CD4-positive, alpha-beta T cell (primary cell): ENCODE measurements around the gene APPL2. TPM values are rescaled to one million over a fixed set of nuclear protein-coding genes. Genes with fewer than 3 reads are reported as not detected.
A peak's percentile ranks its signal among the peaks of the same experiment; 100 is the strongest.

ENCODE experiments used
- ATAC-seq: fragments of 200-7000 bp; cut with Tn5 transposase; one replicate; pipeline ENCODE4 v1.10.0; 2022; ENCODE audit warnings: mild to moderate bottlenecking; ENCODE audit not compliant: poor library complexity
- CTCF ChIA-PET: fragments of 350-600 bp; sonication (Branson Sonifier 250); formaldehyde crosslinking; loops from one replicate; lab custom pipeline; 2021; ENCODE audit warnings: antibody characterized with exemption, inconsistent platforms; lab: Charles Lee
- POLR2A ChIA-PET: fragments of 350-600 bp; sonication (Branson Sonifier 250); formaldehyde crosslinking; loops from one replicate; lab custom pipeline; 2021; ENCODE audit warnings: antibody characterized with exemption, inconsistent platforms; lab: Charles Lee
- DNase-seq, 14 experiments: peaks; one replicate each; pipeline ENCODE4 v3.0.0-alpha.2; 2013 to 2020; ENCODE audit warnings: mixed read lengths in 2 of 14
- H3K27ac ChIP-seq, 2 donors: one replicate each; pipeline versions ENCODE4 v1.5.1 to v1.7.0; 2013; ENCODE audit warnings: low read length in 2 of 2, low read depth in 1 of 2, mild to moderate bottlenecking in 1 of 2
- H3K27me3 ChIP-seq, 2 experiments: 1 replicate in 1 of 2; 2 replicates in 1 of 2; pipeline versions ENCODE4 v1.6.1 to v1.7.0; 2013; ENCODE audit warnings: low read length in 2 of 2, control low read depth in 1 of 2, mild to moderate bottlenecking in 1 of 2, moderate library complexity in 1 of 2; ENCODE audit not compliant: insufficient read depth in 2 of 2, control insufficient read depth in 1 of 2
- H3K36me3 ChIP-seq: one replicate; pipeline ENCODE4 v1.6.1; 2013; ENCODE audit warnings: low read length, control low read depth; ENCODE audit not compliant: insufficient read depth
- H3K4me1 ChIP-seq: one replicate; pipeline ENCODE4 v1.6.1; 2013; ENCODE audit warnings: low read length, control low read depth; ENCODE audit not compliant: insufficient read depth
- H3K4me3 ChIP-seq: one replicate; pipeline ENCODE4 v1.5.1; 2013; ENCODE audit warnings: mild to moderate bottlenecking, low read length, moderate library complexity
- H3K9me3 ChIP-seq, 2 experiments: 1 replicate in 1 of 2; 2 replicates in 1 of 2; pipeline versions ENCODE4 v1.6.1 to v1.7.0; 2013; ENCODE audit warnings: low read length in 2 of 2, mild to moderate bottlenecking in 2 of 2, control low read depth in 1 of 2, moderate library complexity in 1 of 2; ENCODE audit not compliant: control insufficient read depth in 1 of 2, insufficient read depth in 1 of 2
- H3K27ac Mint-ChIP-seq: one replicate; pipeline ENCODE4 v1.8.0; 2020; ENCODE audit warnings: mixed read lengths
- H3K27me3 Mint-ChIP-seq: one replicate; pipeline ENCODE4 v1.8.0; 2021; ENCODE audit warnings: mixed read lengths
- H3K36me3 Mint-ChIP-seq: one replicate; pipeline ENCODE4 v1.8.0; 2021; ENCODE audit warnings: low read depth, mixed read lengths
- H3K4me1 Mint-ChIP-seq: one replicate; pipeline ENCODE4 v1.8.0; 2021; ENCODE audit warnings: low read depth, mixed read lengths
- H3K4me3 Mint-ChIP-seq: one replicate; pipeline ENCODE4 v1.8.0; 2020; ENCODE audit warnings: mild to moderate bottlenecking, mixed read lengths
- H3K9me3 Mint-ChIP-seq: one replicate; pipeline ENCODE4 v1.8.0; 2020; ENCODE audit warnings: mixed read lengths
- CTCF ChIP-seq: fragments of 200-600 bp; IDR thresholded peaks from one replicate; pipeline ENCODE4 v1.8.0; 2022; ENCODE audit warnings: antibody characterized with exemption, mild to moderate bottlenecking
- intact Hi-C, 2 experiments: fragments of 100-400 bp; cut with DNase I in 1 of 2; cut with micrococcal nuclease in 1 of 2; formaldehyde crosslinking; loops; one replicate each; pipeline versions ENCODE4 v1.15.1 to v1.9.0; 2023 to 2025; cut with DNase I, micrococcal nuclease
- total RNA-seq, 174 experiments: library from RNA in 2 of 174; stranded (reverse) in 2 of 174; gene quantifications; one replicate each; pipeline ENCODE4 v1.2.3 and lab custom pipeline; 2021 to 2026

The APPL2 gene
- total RNA-seq, 2 experiments from 2014 or later, result 58.8 to 59.9 TPM

GRCh38 chr12:105204127-105204526, 31.8 kb downstream of the APPL2 start:
- no peak overlapping the region for H3K27ac Mint-ChIP-seq
- H3K4me3 Mint-ChIP-seq, result no peak overlapping the region
- Histone ChIP-seq H3K4me3 (no peak overlapping the region), H3K27me3 (no peaks in the 10 kb centered on the region), H3K27ac (no peak overlapping the region), H3K36me3 (peaks cover 84% of the 10 kb centered on the region), H3K4me1 (no peaks in the 10 kb centered on the region), H3K9me3 (no peaks in the 10 kb centered on the region)
- DNase-seq (no peak), ATAC-seq (no peak)
- H3K27me3 Mint-ChIP-seq, result no peaks in the 10 kb centered on the region
- no peaks in the 10 kb centered on the region for H3K9me3 Mint-ChIP-seq
- CTCF ChIA-PET, result no interaction called here
- no peak for TF ChIP-seq CTCF
- no peaks in the 10 kb centered on the region for H3K4me1 Mint-ChIP-seq
- POLR2A ChIA-PET, result no interaction called here
- intact Hi-C loops, result no loop called here
- peaks cover 85% of the 10 kb centered on the region for H3K36me3 Mint-ChIP-seq

- CTCF ChIA-PET, result no interaction called here
- H3K9me3 ChIP-seq, result no peaks in the 10 kb centered on the region
- Mint-ChIP-seq H3K36me3 (peaks cover 81% of the 10 kb centered on the region), H3K27me3 (no peaks in the 10 kb centered on the region), H3K4me1 (no peaks in the 10 kb centered on the region), H3K9me3 (no peaks in the 10 kb centered on the region), H3K27ac (peak overlapping the region; percentile 62), H3K4me3 (no peak overlapping the region)
- no peaks in the 10 kb centered on the region for H3K27me3 ChIP-seq
- ATAC-seq (no peak), DNase-seq (no peak)
- intact Hi-C loops, result no loop called here
- no peak overlapping the region for H3K27ac ChIP-seq
- H3K36me3 ChIP-seq, result peaks cover 85% of the 10 kb centered on the region
- no peak for TF ChIP-seq CTCF
- H3K4me3 ChIP-seq, result no peak overlapping the region
- H3K4me1 ChIP-seq, result no peaks in the 10 kb centered on the region
- POLR2A ChIA-PET, result no interaction called here
Observed at GRCh38 chr12:105202202-105202601, 33.8 kb downstream of the APPL2 start.

- intact Hi-C loops, result no loop called here
- no peak for ATAC-seq
- Histone ChIP-seq H3K9me3 (no peaks in the 10 kb centered on the region), H3K4me1 (no peaks in the 10 kb centered on the region), H3K36me3 (peaks cover 82% of the 10 kb centered on the region), H3K27ac (no peak overlapping the region), H3K4me3 (no peak overlapping the region), H3K27me3 (no peaks in the 10 kb centered on the region)
- TF ChIP-seq CTCF, result no peak
- no peak for DNase-seq
- Mint-ChIP-seq H3K4me3 (no peak overlapping the region), H3K27ac (no peak overlapping the region), H3K27me3 (no peaks in the 10 kb centered on the region), H3K4me1 (no peaks in the 10 kb centered on the region), H3K9me3 (no peaks in the 10 kb centered on the region), H3K36me3 (peaks cover 79% of the 10 kb centered on the region)
- POLR2A ChIA-PET, result no interaction called here
- CTCF ChIA-PET, result no interaction called here
Observed at GRCh38 chr12:105201299-105201698, 34.7 kb downstream of the APPL2 start.
